Endodermal cell (in vitro differentiated cells): Measurements from ENCODE around the gene KRT75. TPM values are rescaled to one million over a fixed set of nuclear protein-coding genes. Genes with fewer than 3 reads are reported as not detected.
A peak's percentile ranks its signal among the peaks of the same experiment; 100 is the strongest.

Experiments
- DNase-seq: peaks from one replicate; pipeline ENCODE4 v3.0.0-alpha.2; 2017
- H3K27ac ChIP-seq: 2 replicates; pipeline ENCODE4 v1.5.1; 2013; ENCODE audit warnings: mild to moderate bottlenecking, low read depth, low read length, moderate library complexity
- H3K27me3 ChIP-seq: 2 replicates; pipeline ENCODE4 v1.6.1; 2013; ENCODE audit warnings: mild to moderate bottlenecking, low read length, moderate library complexity; ENCODE audit not compliant: insufficient read depth, control insufficient read depth, poor library complexity, severe bottlenecking
- H3K36me3 ChIP-seq: 2 replicates; pipeline ENCODE4 v1.7.0; 2013; ENCODE audit warnings: mild to moderate bottlenecking, low read length, moderate library complexity; ENCODE audit not compliant: control insufficient read depth, insufficient read depth
- H3K4me1 ChIP-seq: one replicate; pipeline ENCODE4 v1.7.0; 2013; ENCODE audit warnings: low read length; ENCODE audit not compliant: control insufficient read depth, insufficient read depth
- H3K4me3 ChIP-seq: 2 replicates; pipeline ENCODE4 v1.5.1; 2013; ENCODE audit warnings: mild to moderate bottlenecking, low read length, moderate library complexity
- H3K9ac ChIP-seq: 2 replicates; pipeline ENCODE4 v1.6.1; 2013; ENCODE audit warnings: mild to moderate bottlenecking, low read length, moderate library complexity; ENCODE audit not compliant: poor library complexity, severe bottlenecking; ENCODE audit errors: extremely low read depth
- H3K9me3 ChIP-seq: 2 replicates; pipeline ENCODE4 v1.6.1; 2013; ENCODE audit warnings: mild to moderate bottlenecking, low read length, moderate library complexity; ENCODE audit not compliant: control insufficient read depth
- H3K27ac Mint-ChIP-seq: 2 replicates; pipeline ENCODE4 v1.8.0; 2020; ENCODE audit warnings: mixed read lengths
- H3K27me3 Mint-ChIP-seq: 2 replicates; pipeline ENCODE4 v1.8.0; 2021; ENCODE audit warnings: mild to moderate bottlenecking, mixed read lengths; ENCODE audit not compliant: insufficient read depth
- H3K36me3 Mint-ChIP-seq: 2 replicates; pipeline ENCODE4 v1.8.0; 2020; ENCODE audit warnings: low read depth, mixed read lengths
- H3K4me1 Mint-ChIP-seq: 2 replicates; pipeline ENCODE4 v1.8.0; 2020; ENCODE audit warnings: mixed read lengths
- H3K4me3 Mint-ChIP-seq: 2 replicates; pipeline ENCODE4 v1.8.0; 2020; ENCODE audit warnings: mild to moderate bottlenecking, moderate library complexity, mixed read lengths
- H3K9me3 Mint-ChIP-seq: 2 replicates; pipeline ENCODE4 v1.8.0; 2020; ENCODE audit warnings: mild to moderate bottlenecking, mixed read lengths
- CTCF ChIP-seq: fragments of 200-600 bp; sonication (generic); conservative IDR thresholded peaks from 2 replicates; pipeline ENCODE4 v1.5.0; 2021; ENCODE audit warnings: antibody characterized with exemption, mild to moderate bottlenecking
- WGBS, 2 experiments: methylation state at CpG; one replicate each; pipeline versions ENCODE4 v1.1.5 to v1.1.7; 2013; ENCODE audit warnings: missing lambda C conversion rate in 2 of 2, mixed read lengths in 1 of 2; ENCODE audit not compliant: insufficient coverage in 1 of 2, insufficient read length in 1 of 2; 5-methylcytosine and 5-hydroxymethylcytosine counted together
- total RNA-seq, 2 donors: library from RNA; stranded (reverse); fragmentation: NEBNext Ultra II Directional in 1 of 2; extraction: Animal tissue kit (Norgen Biotek cat#: 25700) in 1 of 2; gene quantifications; 2 replicates in 1 of 2; 3 replicates in 1 of 2; pipeline ENCODE4 v1.2.1, GENCODE V29; 2021

The KRT75 gene
- total RNA-seq, 2 donors from 2014 or later = not detected

DNA sequence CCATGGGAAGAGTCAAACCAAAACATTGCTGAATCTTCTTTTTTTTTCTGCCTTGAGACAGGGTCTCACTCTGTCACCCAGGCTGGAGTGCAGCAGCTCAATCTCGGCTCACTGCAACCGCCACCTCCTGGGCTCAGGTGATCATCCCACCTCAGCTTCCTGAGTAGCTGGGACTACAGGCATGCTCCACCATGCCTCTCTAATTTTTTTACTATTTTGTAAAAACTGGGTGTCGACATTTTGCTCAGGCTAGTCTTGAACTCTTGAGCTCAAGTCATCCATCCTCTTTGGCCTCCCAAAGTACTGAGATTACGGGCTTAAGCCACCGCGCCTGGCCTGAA lies 1.5 kb upstream of the KRT75 start:
- no peaks in the 10 kb centered on the region for H3K4me1 Mint-ChIP-seq
- H3K9me3 Mint-ChIP-seq = no peaks in the 10 kb centered on the region
- no peak overlapping the region for H3K27ac Mint-ChIP-seq
- peaks cover 12% of the 10 kb centered on the region for H3K27me3 Mint-ChIP-seq
- WGBS, 2 experiments = 91 to 94% methylated on average over 4 to 6 of the region's 6 CpGs
- H3K4me1 ChIP-seq = no peaks in the 10 kb centered on the region
- H3K9ac ChIP-seq = no peak overlapping the region
- H3K4me3 Mint-ChIP-seq = no peak overlapping the region
- H3K9me3 ChIP-seq = no peaks in the 10 kb centered on the region
- TF ChIP-seq CTCF = no peak
- no peak overlapping the region for H3K27ac ChIP-seq
- no peaks in the 10 kb centered on the region for H3K36me3 Mint-ChIP-seq
- no peaks in the 10 kb centered on the region for H3K36me3 ChIP-seq
- peaks cover 11% of the 10 kb centered on the region for H3K27me3 ChIP-seq
- no peak overlapping the region for H3K4me3 ChIP-seq
- DNase-seq = peak; percentile 24

DNA sequence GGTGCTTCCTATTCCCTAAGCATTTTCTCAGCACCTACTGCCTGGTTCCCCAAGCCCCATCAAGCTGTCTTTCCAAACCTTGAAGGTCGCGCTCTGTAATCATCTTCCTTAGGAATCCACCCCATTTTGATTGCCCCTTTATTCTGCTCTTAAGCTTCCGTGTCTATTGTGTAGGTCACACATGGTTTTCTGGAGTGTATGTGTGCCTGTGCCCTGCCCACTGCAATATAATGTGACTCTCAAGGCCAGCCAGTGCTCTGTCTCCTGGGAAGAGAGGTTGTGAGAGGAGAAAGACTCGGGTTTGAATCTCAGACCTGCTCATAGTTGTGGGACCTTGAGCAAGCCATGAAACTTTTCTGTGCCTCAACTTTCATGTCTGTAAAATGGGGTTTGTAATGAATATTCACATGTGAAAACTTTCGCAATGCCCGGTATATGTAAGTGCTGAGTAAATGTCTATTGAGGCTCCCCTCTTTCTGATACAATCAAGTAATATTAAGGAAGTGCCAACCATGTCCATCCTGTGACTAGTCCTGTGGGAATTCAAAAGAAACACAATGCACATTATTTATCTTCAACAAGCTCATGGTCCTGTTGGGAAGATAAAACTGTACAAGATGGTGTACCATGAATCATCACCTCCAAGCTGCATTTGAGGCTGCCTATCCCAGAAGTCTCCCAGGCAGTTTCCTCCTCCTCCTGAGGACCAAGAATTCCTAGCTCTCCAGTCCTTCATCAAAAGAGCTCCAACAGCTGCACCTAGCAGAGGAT lies 774 bp upstream of the KRT75 start:
- Mint-ChIP-seq H3K9me3 (no peaks in the 10 kb centered on the region), H3K27me3 (peaks cover 19% of the 10 kb centered on the region), H3K36me3 (no peaks in the 10 kb centered on the region), H3K27ac (no peak overlapping the region), H3K4me3 (no peak overlapping the region), H3K4me1 (no peaks in the 10 kb centered on the region)
- no peaks in the 10 kb centered on the region for H3K9me3 ChIP-seq
- no peaks in the 10 kb centered on the region for H3K4me1 ChIP-seq
- H3K27ac ChIP-seq = no peak overlapping the region
- DNase-seq = peak; percentile 34
- no peak for TF ChIP-seq CTCF
- H3K4me3 ChIP-seq = no peak overlapping the region
- H3K36me3 ChIP-seq = no peaks in the 10 kb centered on the region
- H3K9ac ChIP-seq = no peak overlapping the region
- H3K27me3 ChIP-seq = peaks cover 12% of the 10 kb centered on the region
- 92 to 100% methylated on average over 1 to 6 of the region's 6 CpGs for WGBS, 2 experiments

GRCh38 chr12:52433501-52434080 lies 580 bp downstream of the KRT75 start:
- no peaks in the 10 kb centered on the region for H3K36me3 ChIP-seq
- no peak overlapping the region for H3K9ac ChIP-seq
- no peaks in the 10 kb centered on the region for H3K4me1 ChIP-seq
- Mint-ChIP-seq H3K4me3 (no peak overlapping the region), H3K9me3 (no peaks in the 10 kb centered on the region), H3K36me3 (no peaks in the 10 kb centered on the region), H3K27me3 (peaks cover 26% of the 10 kb centered on the region), H3K4me1 (no peaks in the 10 kb centered on the region), H3K27ac (no peak overlapping the region)
- DNase-seq = peak; percentile 41
- H3K27ac ChIP-seq = no peak overlapping the region
- no peak for TF ChIP-seq CTCF
- no peaks in the 10 kb centered on the region for H3K9me3 ChIP-seq
- no peak overlapping the region for H3K4me3 ChIP-seq
- WGBS, 2 experiments = 90 to 100% methylated on average over 4 to 12 of the region's 12 CpGs
- H3K27me3 ChIP-seq = peaks cover 12% of the 10 kb centered on the region
